ENCODE measurements around the gene TNRC6A. TPM values are rescaled to one million over a fixed set of nuclear protein-coding genes. Genes with fewer than 3 reads are reported as not detected.
"Not testable (repeated sequence)": the region's sequence is repeated elsewhere in the genome, so short reads cannot be mapped to it uniquely, and the experiment has no call there.

Gene TNRC6A
- total RNA-seq, 2 donors from 2014 or later, result 81.5 to 84.7 TPM

DNA sequence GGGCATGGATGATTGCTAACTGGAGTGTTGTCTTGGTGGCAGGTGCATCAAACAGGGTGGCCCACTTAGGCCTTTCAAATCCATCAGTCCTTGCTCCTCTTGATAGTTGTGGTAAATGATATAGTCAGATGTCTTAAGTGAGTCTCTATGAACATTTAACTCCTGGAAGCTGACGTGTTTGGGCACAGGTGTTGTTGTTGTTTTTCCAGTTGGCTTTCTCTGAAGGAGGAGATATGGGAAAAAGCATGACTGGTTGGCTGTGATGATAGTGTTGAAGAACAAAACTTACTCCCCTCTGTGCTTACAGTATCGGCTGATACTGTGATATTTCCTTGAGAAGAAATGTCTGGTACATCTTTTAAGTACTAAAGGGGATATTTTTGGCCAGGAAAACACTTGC lies 18.0 kb downstream of the TNRC6A start:
- H3K4me1 ChIP-seq (ENCODE audit: control insufficient read depth, insufficient read depth, low read length), result no peaks in the 10 kb centered on the region
- Mint-ChIP-seq H3K4me3 (no peak overlapping the region), H3K9me3 (no peaks in the 10 kb centered on the region), H3K27ac (no peak overlapping the region), H3K4me1 (peaks cover 38% of the 10 kb centered on the region), H3K27me3 (ENCODE audit: insufficient read depth) (no peaks in the 10 kb centered on the region), H3K36me3 (ENCODE audit: low read depth) (peaks cover 18% of the 10 kb centered on the region)
- H3K9me3 ChIP-seq (ENCODE audit: control insufficient read depth, low read length), result no peaks in the 10 kb centered on the region
- no peak overlapping the region for H3K4me3 ChIP-seq (ENCODE audit: low read length)
- H3K27me3 ChIP-seq (ENCODE audit: control insufficient read depth, insufficient read depth, low read length, poor library complexity, severe bottlenecking), result no peaks in the 10 kb centered on the region
- no peak for DNase-seq
- TF ChIP-seq, protein P1, sequence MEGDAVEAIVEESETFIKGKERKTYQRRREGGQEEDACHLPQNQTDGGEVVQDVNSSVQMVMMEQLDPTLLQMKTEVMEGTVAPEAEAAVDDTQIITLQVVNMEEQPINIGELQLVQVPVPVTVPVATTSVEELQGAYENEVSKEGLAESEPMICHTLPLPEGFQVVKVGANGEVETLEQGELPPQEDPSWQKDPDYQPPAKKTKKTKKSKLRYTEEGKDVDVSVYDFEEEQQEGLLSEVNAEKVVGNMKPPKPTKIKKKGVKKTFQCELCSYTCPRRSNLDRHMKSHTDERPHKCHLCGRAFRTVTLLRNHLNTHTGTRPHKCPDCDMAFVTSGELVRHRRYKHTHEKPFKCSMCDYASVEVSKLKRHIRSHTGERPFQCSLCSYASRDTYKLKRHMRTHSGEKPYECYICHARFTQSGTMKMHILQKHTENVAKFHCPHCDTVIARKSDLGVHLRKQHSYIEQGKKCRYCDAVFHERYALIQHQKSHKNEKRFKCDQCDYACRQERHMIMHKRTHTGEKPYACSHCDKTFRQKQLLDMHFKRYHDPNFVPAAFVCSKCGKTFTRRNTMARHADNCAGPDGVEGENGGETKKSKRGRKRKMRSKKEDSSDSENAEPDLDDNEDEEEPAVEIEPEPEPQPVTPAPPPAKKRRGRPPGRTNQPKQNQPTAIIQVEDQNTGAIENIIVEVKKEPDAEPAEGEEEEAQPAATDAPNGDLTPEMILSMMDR (conservative IDR thresholded peaks at IDR 0.05), result no peak
- no peak overlapping the region for H3K27ac ChIP-seq (ENCODE audit: low read depth, low read length)
- peaks cover 41% of the 10 kb centered on the region for H3K36me3 ChIP-seq (ENCODE audit: control insufficient read depth, insufficient read depth, low read length)
- H3K9ac ChIP-seq (ENCODE audit: extremely low read depth, low read length, poor library complexity, severe bottlenecking), result no peak overlapping the region
- WGBS, 2 experiments (ENCODE audit: insufficient coverage in 1 of 2, insufficient read length in 1 of 2), result 82 to 98% methylated on average over 1 to 2 of the region's 2 CpGs

DNA sequence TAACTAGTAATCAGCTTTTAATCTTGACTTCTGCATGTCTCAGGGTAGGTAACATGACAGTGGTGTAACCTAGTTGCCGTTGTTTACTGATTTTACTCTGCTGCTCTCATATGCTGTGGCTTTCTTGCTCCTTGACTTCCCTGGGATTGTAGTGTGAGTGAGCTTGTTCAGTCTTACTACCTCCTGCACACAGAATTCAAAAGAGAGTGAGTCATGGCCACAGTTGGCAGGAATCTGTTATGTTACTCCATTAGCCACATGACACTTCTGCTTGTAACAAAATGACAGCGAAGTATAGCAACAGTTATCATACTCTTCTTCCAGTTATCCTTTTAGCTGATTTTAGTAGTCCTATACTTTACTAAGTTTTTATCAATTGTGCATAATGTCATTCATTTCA lies 18.8 kb downstream of the TNRC6A start:
- no peak for DNase-seq
- Histone ChIP-seq H3K36me3 (ENCODE audit: control insufficient read depth, insufficient read depth, low read length) (peaks cover 44% of the 10 kb centered on the region), H3K27me3 (ENCODE audit: control insufficient read depth, insufficient read depth, low read length, poor library complexity, severe bottlenecking) (no peaks in the 10 kb centered on the region), H3K9ac (ENCODE audit: extremely low read depth, low read length, poor library complexity, severe bottlenecking) (no peak overlapping the region), H3K27ac (ENCODE audit: low read depth, low read length) (no peak overlapping the region), H3K9me3 (ENCODE audit: control insufficient read depth, low read length) (no peaks in the 10 kb centered on the region), H3K4me1 (ENCODE audit: control insufficient read depth, insufficient read depth, low read length) (no peaks in the 10 kb centered on the region), H3K4me3 (ENCODE audit: low read length) (no peak overlapping the region)
- TF ChIP-seq, protein P1 (conservative IDR thresholded peaks at IDR 0.05), result no peak
- Mint-ChIP-seq H3K36me3 (ENCODE audit: low read depth) (peaks cover 18% of the 10 kb centered on the region), H3K4me1 (peaks cover 43% of the 10 kb centered on the region), H3K4me3 (no peak overlapping the region), H3K9me3 (no peaks in the 10 kb centered on the region), H3K27me3 (ENCODE audit: insufficient read depth) (no peaks in the 10 kb centered on the region), H3K27ac (no peak overlapping the region)
- 95 to 100% methylated on average over 1 to 2 of the region's 2 CpGs for WGBS, 2 experiments (ENCODE audit: insufficient coverage in 1 of 2, insufficient read length in 1 of 2)

DNA sequence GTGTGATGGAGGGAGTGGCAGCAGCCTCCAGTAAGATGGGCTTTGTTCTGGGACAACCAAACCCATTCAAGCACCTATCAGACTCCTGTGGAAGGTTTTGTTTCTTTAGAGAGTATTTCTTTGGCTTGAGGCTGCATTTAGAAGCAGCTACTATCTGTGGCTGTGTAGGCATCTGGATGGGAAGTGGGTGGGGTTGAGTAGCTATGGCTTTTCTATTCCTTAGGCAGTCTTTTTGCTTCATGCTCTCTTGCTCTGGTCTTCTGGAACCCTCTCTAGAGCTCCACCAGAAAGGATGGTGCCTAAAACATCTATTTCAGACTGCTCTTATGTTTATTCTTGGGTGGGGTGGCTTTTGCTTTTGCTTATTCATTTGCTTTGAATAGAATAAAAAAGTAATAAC lies 19.9 kb downstream of the TNRC6A start:
- Histone ChIP-seq H3K36me3 (ENCODE audit: control insufficient read depth, insufficient read depth, low read length) (peaks cover 46% of the 10 kb centered on the region), H3K9me3 (ENCODE audit: control insufficient read depth, low read length) (no peaks in the 10 kb centered on the region), H3K4me3 (ENCODE audit: low read length) (no peak overlapping the region), H3K27ac (ENCODE audit: low read depth, low read length) (no peak overlapping the region), H3K4me1 (ENCODE audit: control insufficient read depth, insufficient read depth, low read length) (no peaks in the 10 kb centered on the region), H3K27me3 (ENCODE audit: control insufficient read depth, insufficient read depth, low read length, poor library complexity, severe bottlenecking) (no peaks in the 10 kb centered on the region), H3K9ac (ENCODE audit: extremely low read depth, low read length, poor library complexity, severe bottlenecking) (no peak overlapping the region)
- H3K4me3 Mint-ChIP-seq, result no peak overlapping the region
- H3K27ac Mint-ChIP-seq, result no peak overlapping the region
- H3K4me1 Mint-ChIP-seq, result peaks cover 39% of the 10 kb centered on the region
- DNase-seq, result no peak
- no peaks in the 10 kb centered on the region for H3K9me3 Mint-ChIP-seq
- TF ChIP-seq, protein P1 (conservative IDR thresholded peaks at IDR 0.05), result no peak
- H3K36me3 Mint-ChIP-seq (ENCODE audit: low read depth), result peaks cover 18% of the 10 kb centered on the region
- no peaks in the 10 kb centered on the region for H3K27me3 Mint-ChIP-seq (ENCODE audit: insufficient read depth)

DNA sequence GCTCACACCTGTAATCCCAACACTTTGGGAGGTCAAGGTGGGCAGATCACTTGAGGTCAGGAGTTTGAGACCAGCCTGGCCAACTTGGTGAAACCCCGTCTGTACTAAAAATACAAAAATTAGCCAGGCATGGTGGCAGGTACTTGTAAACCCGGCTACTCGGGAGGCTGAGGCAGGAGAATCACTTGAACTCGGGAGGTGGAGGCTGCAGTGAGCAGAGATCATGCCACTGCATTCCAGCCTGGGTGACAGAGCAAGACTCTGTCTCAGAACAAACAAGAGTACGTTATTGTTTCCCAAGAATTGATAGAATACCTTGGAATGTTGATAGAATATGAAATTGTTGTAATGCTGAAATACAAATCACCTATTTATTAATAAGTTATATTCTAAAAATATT lies 20.4 kb downstream of the TNRC6A start:
- H3K4me1 ChIP-seq (ENCODE audit: control insufficient read depth, insufficient read depth, low read length); H3K4me3 Mint-ChIP-seq; H3K27me3 ChIP-seq (ENCODE audit: control insufficient read depth, insufficient read depth, low read length, poor library complexity, severe bottlenecking); H3K9me3 Mint-ChIP-seq; H3K4me3 ChIP-seq (ENCODE audit: low read length); DNase-seq; H3K27ac Mint-ChIP-seq; H3K9me3 ChIP-seq (ENCODE audit: control insufficient read depth, low read length); H3K9ac ChIP-seq (ENCODE audit: extremely low read depth, low read length, poor library complexity, severe bottlenecking); H3K27me3 Mint-ChIP-seq (ENCODE audit: insufficient read depth); H3K27ac ChIP-seq (ENCODE audit: low read depth, low read length): not testable (repeated sequence)
- peaks cover 18% of the 10 kb centered on the region for H3K36me3 Mint-ChIP-seq (ENCODE audit: low read depth)
- 85 to 98% methylated on average over 4 to 5 of the region's 5 CpGs for WGBS, 2 experiments (ENCODE audit: insufficient coverage in 1 of 2, insufficient read length in 1 of 2)
- H3K4me1 Mint-ChIP-seq, result peaks cover 39% of the 10 kb centered on the region
- peaks cover 44% of the 10 kb centered on the region for H3K36me3 ChIP-seq (ENCODE audit: control insufficient read depth, insufficient read depth, low read length)

Data from endodermal cell (in vitro differentiated cells).